Cortex of kidney (tissue), 1 donor: ENCODE results near the gene NF2.

Experiments used
- DNase-seq: peaks from one replicate; lab custom pipeline; 2025; lab: John Stamatoyannopoulos, UW

The NF2 gene

GRCh38 chr22:29631725-29632124 is 28.3 kb downstream of the NF2 start:
- no peak for DNase-seq

GRCh38 chr22:29632672-29633071 is 29.2 kb downstream of the NF2 start:
- DNase-seq = no peak

DNA sequence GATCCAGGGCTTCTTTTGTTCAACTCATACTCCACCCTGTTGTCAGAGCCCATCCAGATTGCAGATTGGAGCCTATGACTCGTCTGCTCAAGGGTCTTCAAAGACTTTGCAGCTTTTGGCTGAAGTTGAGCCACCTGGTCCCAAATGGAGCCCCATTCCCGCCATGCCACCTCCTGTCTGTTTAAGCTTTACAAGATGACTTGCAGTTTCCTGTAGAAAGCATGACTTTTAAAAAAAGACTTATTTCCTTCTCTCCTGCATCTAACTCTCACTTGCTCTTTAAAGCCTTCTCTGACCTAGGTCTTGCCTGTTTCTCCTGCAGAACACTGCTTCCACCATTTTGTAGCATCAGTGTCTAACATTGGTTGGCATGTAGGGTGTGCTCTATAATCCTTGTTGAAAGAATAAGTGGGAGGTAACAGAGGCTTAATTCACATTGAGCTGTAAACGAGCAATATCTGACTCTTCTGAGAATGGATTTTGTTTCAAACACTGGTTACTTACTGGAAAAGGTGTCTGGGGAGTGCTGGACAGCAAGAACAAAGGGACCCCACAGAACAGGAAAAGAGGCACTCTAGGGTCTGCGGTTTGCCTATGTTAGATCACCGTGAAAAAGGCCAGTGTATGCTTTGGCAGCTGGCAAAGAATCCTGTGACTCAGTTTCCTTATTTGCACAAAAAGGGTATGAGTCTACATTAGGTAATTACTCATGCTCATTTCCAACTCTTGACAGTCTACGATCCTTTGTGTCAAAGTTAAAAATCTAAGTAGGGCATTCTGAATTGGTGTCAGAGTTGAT is 30.3 kb downstream of the NF2 start:
- no peak for DNase-seq

DNA sequence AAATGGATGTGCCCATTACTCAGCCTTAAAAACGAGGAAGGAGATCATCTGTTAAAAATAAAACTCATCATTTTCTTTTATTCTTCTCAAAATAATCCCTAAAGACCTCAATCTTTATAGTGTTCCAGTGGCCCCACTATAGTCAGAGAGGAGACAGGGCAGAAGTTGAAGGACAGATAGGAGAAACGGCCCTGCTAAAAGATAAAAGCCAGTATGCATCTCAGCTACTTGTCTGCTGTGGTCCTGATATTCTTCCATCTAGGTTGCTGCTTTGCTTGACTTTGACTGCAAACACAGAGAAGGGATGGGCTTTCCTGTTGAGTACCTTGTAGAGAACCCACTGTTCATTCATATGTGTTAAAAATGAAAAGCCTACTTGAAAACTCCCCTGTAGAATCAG is 31.4 kb downstream of the NF2 start:
- DNase-seq = no peak

- no peak for DNase-seq
These were observed 32.4 kb downstream of the NF2 start for GRCh38 chr22:29635734-29636357.

GRCh38 chr22:29636751-29637150 is 33.3 kb downstream of the NF2 start:
- no peak for DNase-seq

- DNase-seq = no peak
These were observed 33.7 kb downstream of the NF2 start for GRCh38 chr22:29637181-29637580.

GRCh38 chr22:29638678-29639077 is 35.2 kb downstream of the NF2 start:
- no peak for DNase-seq

DNA sequence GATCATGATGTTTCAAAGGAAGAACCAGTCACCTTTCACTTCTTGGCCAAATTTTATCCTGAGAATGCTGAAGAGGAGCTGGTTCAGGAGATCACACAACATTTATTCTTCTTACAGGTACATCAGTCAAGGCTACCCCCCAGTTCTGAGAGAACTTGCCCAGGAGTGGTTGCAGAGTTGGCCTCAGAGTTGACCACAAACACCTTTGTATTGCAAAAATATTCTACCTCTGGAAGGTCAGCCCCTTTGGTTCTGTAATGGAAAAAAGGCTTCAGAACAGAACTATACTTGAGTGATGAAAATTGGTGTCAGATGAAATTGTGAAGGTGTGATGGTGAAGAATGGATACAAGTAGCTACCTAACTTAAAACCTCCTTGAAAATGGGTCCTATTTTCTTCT is 35.7 kb downstream of the NF2 start:
- no peak for DNase-seq

DNA sequence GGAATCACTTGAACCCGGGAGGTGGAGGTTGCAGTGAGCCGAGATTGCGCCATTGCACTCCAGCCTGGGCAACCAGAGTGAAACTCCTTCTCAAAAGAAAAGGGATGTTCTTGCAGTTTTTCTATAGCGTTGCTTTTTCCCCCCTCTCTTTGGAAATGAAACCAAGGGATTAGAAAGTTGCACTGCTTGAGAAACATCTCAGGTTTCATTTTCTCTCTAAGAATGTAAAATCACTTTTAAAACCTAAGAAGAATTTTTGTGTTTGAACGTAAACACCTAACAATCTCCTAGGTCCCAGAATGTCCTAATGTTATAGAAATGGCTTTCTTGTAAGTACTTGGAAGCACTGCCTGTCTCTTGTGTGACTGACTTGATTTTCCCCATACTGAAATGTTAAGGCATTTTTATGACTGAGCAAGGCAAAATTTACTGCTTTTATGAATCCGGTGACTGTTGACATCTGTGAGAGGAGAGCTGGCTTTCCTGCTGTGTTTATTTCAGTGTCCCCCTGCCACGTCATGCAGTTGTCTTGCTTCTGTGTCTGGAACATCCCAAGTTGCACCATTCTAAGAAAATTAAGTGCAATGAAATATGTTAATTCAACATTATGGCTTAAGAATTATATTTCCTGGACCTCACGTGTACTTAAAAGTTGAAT is 37.7 kb downstream of the NF2 start:
- no peak for DNase-seq

GRCh38 chr22:29641700-29642330 is 38.4 kb downstream of the NF2 start:
- DNase-seq = no peak

DNA sequence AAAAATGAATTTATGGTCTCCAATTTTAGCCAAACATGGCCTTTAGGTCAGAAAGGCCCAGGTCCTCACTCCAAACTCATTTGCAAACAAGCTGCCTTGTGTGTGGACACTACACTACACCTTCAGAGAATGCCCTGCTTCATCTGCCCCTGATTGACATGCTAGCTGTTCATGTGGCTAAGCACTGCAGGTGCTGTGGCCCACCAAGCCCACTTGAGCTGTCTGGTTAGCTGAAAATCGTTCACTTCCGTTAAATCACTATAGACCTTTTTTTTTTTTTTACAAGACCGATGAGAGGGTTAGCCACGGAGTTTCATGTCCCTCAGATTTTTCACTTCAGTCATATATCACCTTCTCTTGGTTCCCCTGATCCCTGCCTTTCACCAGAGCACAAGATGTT is 39.3 kb downstream of the NF2 start:
- DNase-seq = no peak

GRCh38 chr22:29647954-29648737 is 44.7 kb downstream of the NF2 start:
- no peak for DNase-seq

DNA sequence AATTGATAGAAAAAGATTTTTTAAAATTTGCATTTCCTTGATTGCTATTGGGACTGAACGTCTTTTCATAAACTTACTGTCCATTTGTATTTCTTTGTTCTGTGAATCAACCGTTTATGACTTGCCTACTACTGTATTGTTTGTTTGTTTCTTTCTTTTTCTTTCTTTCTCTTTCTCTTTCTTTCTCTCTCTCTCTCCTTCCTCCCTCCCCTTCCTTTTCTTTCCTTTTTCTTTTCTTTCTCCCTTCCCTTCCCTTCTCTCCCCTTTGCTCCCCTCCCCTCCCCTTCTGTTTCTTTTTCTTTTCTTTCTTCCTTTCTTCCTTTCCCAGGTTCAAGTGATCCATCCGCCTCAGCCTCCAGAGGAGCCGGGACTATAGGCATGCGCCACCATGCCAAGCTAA is 46.9 kb downstream of the NF2 start:
- no peak for DNase-seq

DNA sequence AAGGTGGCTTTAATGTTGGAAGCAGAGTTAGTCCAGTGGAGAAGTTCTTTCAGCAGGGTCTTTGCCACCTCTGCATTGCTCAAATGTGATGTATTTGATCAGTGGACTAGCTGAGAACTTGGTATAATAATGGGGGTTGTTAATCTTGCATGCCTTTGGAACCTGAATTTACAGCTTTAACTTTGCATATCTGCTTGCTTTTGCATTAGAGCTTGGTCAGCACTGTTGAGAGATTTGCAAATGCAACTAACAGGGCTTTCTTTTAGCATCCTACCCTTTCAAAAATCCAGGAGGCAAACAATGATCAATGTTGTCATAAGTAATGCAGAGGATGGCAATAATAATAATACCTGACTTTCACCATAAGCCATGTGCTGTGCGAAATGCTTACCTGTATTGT is 48.2 kb downstream of the NF2 start:
- no peak for DNase-seq

DNA sequence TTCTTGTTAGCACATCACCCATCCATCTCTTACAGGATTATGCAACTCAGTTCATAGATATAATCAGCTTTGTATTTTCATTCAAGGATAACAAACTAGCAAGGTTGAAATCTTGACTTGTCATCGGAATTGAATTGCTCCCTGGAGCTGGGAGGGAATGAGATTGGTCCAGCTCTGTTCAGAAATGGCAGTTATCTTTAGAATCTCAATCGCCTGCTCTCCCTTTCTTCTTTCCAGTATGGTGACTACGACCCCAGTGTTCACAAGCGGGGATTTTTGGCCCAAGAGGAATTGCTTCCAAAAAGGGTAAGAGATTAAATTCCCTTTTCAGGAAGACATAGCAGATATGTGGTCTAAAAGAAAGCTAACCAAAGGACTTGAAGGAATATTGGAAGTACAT is 51.0 kb downstream of the NF2 start:
- DNase-seq = no peak

- DNase-seq = no peak
These were observed 51.4 kb downstream of the NF2 start for GRCh38 chr22:29654882-29655281.

- no peak for DNase-seq
These were observed 54.7 kb downstream of the NF2 start for GRCh38 chr22:29658176-29658575.

GRCh38 chr22:29660021-29660420 is 56.6 kb downstream of the NF2 start:
- DNase-seq = no peak

GRCh38 chr22:29661336-29661735 is 57.9 kb downstream of the NF2 start:
- no peak for DNase-seq

DNA sequence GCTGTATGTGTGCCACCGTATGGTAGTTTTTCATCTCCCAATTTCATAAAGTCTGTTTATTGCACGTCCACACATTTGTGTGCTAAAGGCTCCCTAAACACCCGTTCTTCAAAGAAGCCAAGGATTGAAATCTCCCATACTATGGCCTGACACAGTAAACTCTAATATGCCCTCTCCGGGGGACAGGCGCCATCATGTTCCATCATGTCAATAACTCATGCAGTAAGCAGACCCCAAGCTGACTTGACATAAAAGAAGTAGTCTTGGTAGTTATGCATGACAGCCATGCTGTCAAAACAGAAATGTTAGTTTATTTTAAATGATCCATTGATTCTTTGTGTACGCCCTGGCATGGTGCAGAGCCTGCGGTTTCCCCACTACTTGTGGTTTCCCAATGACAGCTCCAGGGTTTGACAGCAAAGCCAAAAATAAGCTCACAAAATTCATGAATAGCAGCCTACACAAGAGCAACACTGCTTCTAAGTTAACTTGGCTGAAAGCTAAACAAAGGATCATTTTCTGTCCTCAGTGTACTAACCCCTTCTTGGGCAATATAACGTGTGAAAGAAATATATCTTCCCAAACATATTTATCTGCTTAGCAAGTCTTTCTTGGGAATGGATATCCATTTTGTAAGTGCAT is 59.9 kb downstream of the NF2 start:
- no peak for DNase-seq

- no peak for DNase-seq
These were observed 62.1 kb downstream of the NF2 start for GRCh38 chr22:29665486-29665885.
